HCT116 (cell line): ENCODE measurements around the gene SPTLC1.

Experiments
- CEBPB ChIP-seq: IDR thresholded peaks from 2 replicates; pipeline ENCODE4 v1.6.1; 2012; ENCODE audit warnings: low read depth
- CTCF ChIP-seq, 3 experiments: fragments of 200-600 bp in 1 of 3; sonication (generic) in 1 of 3; IDR thresholded peaks in 2 of 3; conservative IDR thresholded peaks in 1 of 3; 2 replicates each; pipeline ENCODE4 v1.5.1; 2012 to 2017; ENCODE audit warnings: low read depth in 2 of 3, low read length in 2 of 3, antibody characterized with exemption in 1 of 3, borderline replicate concordance in 1 of 3, control low read depth in 1 of 3, mild to moderate bottlenecking in 1 of 3, mixed read lengths in 1 of 3, mixed run types in 1 of 3, moderate library complexity in 1 of 3; ENCODE audit not compliant: insufficient read depth in 1 of 3
- EZH2 ChIP-seq: fragments of 200-600 bp; sonication (generic); IDR thresholded peaks from 2 replicates; pipeline ENCODE4 v1.6.1; 2017; ENCODE audit warnings: antibody characterized with exemption, mixed run types
- POLR2A ChIP-seq: IDR thresholded peaks from 2 replicates; pipeline ENCODE4 v1.7.0; 2011; ENCODE audit warnings: borderline replicate concordance; ENCODE audit not compliant: insufficient read depth, insufficient read length; ENCODE audit errors: extremely low read depth
- RAD21 ChIP-seq: IDR thresholded peaks from 2 replicates; pipeline ENCODE4 v1.6.1; 2012; ENCODE audit warnings: low read depth, mild to moderate bottlenecking
- ZBTB33 ChIP-seq: IDR thresholded peaks from 2 replicates; pipeline ENCODE4 v1.6.1; 2011; ENCODE audit warnings: mild to moderate bottlenecking, low read length, moderate library complexity; ENCODE audit not compliant: insufficient replicate concordance; ENCODE audit errors: extremely low read depth

- TF ChIP-seq CTCF (IDR thresholded peaks at IDR 0.05 in 2 of 3, conservative IDR thresholded peaks at IDR 0.05 in 1 of 3; ENCODE audit: borderline replicate concordance in 1 of 3, insufficient read depth in 1 of 3, low read depth in 2 of 3, low read length in 2 of 3), result no peak
- no peak for TF ChIP-seq POLR2A
- TF ChIP-seq CEBPB, result no peak
- TF ChIP-seq EZH2, result no peak
- TF ChIP-seq RAD21, result no peak
- TF ChIP-seq ZBTB33, result no peak
These were observed 40.0 kb upstream of the SPTLC1 start for GRCh38 chr9:92155221-92155620.
